Cortex of kidney (tissue), 1 donor: ENCODE measurements around the gene MYOCOS.
"Not testable (repeated sequence)": the region's sequence is repeated elsewhere in the genome, so short reads cannot be mapped to it uniquely, and the experiment has no call there.

ENCODE experiments used
- DNase-seq: peaks from one replicate; lab custom pipeline; 2025; lab: John Stamatoyannopoulos, UW

The MYOCOS gene, protein sequence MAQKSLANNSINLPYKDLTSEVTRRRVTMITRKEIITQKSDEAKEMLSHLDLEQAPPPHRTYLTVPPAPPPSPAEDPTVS

DNA sequence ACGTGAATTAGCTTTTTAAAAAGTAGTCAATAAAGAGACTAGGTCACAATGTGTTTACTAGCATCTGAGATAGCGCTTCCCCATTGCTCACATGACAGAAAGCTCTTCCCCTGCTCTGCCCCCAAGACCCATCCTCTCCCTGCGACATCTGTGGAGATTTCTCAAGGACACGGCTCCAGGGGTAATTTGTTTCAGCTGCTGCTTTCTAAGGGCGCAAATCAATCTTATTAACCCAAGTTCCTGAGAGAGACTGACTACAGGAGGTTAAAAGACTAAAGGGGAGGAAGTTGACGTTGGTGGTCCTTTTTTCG, at the start of gene MYOCOS:
Gene MYOCOS (plus strand): TSS at position 92 of the 311 bp plus-strand sequence. CDS start 1,641 bp downstream, outside the sequence.
- DNase-seq, result no peak

DNA sequence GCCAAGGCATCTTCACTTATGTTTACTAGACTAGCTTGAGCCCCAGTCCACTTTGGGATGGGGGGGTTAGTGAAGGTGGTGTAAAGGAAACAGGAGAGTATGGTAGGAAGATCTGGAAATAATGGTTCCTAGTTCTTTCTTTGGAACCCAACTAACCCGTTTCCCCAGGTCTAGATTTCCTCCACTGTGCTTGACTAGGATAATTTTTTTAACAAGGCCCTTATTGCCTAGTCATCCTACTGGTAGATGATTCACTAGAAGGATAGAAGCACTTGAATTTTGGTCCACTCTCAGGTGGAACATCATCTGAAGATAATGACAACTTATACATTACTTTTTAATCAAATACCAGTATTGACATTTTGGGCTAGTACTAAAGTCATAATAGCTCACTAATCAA, 45.9 kb upstream of the MYOCOS start:
- DNase-seq, result no peak

DNA sequence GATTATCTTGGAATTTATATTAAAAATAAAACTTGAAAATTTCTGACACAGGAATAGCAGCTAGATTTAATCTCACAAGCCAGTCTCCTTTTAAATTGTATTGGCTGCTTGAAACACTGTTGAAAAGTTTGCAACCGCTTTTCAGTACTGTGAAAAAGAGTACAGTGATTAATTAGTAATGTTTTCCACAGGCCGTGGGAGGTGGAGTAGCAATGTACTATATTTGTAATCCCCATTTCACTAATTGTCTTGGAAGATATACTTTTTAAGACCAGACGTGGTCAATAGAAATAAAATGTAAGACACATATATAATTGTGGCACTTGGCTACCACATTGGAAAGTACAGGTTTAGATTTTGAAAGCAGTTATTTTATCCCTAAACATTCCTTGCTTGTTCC, 40.8 kb upstream of the MYOCOS start:
- no peak for DNase-seq

DNA sequence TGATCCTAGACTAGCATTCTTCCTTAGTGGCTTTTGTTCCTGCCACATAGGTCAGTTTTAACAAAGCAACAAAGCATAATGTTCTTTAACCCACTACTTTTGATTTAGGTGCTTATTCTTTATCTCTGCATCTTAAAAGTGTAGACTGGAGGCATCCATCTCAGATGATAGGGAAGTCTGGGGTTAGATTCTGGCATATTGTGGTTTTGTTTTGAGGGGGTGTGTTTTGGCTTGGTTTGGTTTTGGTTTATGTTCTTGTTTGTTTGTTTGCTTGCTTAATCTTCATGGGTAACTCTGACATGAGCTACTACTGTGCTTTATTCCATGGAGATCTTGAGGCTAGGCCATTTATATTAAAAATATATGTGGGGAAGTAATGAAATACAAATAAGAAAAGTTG, 40.3 kb upstream of the MYOCOS start:
- DNase-seq, result no peak

DNA sequence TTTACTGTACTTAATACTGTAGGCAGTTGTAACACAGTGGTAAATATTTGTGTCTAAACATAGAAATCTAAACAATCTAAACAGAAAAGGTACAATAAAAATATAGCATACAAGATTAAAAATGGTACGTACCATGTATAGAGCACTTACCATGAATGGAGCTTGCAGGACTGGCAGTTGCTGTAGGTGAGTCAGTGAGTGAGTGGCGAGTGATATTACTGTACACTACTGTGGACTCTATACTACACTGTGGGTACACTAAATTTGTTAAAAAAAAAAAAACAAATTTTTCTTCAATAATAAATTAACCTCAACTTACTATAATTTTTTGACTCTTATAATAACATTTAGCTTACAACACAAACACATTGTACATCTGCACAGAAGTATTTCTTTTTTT, 39.5 kb upstream of the MYOCOS start:
- no peak for DNase-seq

DNA sequence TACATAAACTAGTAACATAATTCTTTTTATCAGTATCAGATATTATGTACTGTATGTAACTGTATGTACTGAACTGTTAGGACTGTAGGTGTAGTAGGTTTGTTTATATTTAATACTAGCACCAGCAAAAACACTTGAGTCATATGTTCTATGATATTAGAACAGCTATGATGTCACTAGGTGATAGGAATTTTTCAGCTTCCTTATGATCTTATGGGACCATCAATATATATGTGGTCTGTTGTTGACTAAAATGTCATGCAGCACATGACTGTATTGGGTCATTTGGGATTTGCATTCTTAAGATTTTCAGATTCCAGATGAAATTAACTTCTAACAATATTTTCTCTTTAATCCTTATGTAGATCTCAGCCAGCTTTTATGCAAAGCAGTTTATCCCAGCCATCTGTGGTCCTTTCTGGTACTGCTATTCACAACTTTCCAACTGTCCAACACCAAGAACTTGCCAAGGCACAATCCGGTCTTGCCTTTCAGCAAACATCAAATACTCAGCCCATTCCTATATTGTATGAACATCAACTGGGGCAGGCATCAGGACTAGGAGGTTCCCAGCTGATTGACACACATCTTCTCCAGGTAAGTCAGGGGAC, 38.3 kb upstream of the MYOCOS start:
- DNase-seq, result no peak

DNA sequence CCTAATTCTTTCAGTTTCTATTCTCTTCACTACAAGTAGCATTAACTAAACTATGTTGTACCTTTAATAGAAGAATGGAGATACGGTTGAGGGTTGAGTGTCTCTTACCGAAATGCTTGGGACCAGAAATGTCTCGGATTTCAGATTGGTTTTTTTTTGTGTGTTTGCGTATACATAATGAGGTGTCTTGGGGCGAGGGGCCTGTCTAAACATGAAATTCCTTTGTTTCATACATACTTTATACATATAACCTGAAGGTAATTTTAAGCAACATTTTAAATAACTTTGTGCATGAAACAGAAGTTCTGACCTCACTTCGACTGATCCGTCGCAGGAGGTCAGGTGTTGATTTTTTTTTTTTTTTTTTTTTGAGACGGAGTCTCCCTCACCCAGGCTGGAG, 36.3 kb upstream of the MYOCOS start:
- DNase-seq, result no peak

DNA sequence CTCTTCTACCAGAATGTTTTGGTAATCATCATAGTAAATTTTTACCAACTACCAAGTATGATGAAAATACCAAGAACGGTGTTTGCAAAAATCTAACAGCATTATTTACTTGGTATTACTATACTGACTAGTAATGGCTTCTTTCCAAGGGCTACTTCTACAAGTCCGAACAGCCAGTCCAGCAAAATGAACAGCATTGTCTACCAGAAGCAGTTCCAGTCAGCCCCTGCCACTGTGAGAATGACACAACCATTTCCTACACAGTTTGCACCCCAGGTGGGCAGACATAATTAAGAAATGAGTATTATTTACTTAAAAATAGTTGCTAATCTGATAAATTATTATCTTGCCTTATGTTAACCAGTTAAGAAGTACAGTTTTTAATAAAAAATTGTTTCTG, 33.8 kb upstream of the MYOCOS start:
- DNase-seq, result no peak

DNA sequence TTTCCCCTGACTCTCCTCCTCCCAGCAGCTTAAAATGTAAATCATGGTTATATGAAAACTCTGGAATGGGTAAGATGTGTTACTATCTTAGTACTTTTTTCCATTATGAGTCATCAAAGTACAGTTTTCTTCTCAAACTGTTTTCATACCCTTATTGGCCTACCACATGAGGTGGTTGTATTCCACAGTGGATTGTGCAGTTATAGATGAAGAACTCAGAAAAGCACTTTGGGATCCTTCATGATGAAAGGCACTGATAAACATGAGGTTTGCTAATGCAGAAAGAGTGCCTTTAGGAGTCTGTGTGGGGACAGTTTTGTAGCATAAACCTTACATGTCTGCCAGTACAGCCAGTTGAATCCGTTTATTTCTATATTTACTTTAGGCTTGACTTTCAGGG, 32.0 kb upstream of the MYOCOS start:
- DNase-seq, result no peak

DNA sequence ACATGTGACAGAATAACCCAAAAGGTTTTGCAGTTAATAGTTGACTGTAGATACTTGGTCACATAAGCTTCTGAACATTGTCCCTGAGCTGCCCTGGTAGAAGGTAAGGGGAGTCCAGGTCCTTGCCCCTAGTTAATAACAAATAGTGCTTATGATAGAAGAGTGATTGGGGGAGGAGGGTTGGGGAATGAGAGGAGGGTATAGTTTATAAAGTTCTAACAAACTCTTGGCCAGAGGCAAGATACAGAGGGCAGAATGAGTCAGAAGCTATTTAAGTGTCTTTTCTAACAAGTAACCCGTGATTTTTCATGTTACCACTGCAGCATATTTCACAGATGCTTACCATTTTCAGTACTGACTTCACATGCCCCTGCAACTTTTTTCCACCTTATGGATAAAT, 26.7 kb upstream of the MYOCOS start:
- no peak for DNase-seq

DNA sequence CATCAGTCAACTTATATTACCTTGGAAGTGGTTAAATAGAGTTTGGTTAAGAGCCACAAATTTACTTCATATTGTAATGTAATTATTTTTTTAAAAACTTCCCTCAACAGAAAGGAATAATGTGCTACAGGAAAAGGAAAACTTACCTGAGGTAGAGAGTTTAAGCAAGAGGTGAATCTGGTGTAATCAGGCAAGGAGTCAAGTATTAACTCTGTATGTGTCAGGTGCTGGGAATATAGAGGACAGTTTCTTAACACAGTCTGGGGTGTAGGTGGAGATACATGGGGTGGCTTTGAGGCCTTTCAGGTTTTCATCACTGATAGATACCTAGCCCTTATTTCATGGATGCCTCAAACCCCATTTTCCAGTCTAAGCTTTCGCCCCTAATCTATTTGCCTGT, 25.9 kb upstream of the MYOCOS start:
- no peak for DNase-seq

DNA sequence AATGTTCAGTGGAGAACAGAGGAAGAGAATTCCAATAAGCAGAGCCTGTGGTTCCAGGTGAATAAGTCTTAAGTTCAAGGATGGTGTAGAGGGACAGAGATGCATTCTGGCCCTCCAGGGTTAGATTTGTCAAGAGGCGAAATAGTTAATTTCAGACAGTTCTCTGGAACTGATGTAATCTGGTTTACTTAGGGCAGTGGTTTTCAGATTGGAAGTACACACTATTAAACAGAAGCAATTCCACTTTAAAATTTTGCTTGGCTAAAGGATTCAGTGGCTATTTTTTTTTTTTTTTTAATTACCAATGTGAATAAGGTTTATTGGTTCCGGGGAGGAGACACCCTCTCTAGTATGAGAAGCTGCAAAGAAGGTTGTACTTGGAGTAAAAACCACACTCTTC, 25.3 kb upstream of the MYOCOS start:
- no peak for DNase-seq

DNA sequence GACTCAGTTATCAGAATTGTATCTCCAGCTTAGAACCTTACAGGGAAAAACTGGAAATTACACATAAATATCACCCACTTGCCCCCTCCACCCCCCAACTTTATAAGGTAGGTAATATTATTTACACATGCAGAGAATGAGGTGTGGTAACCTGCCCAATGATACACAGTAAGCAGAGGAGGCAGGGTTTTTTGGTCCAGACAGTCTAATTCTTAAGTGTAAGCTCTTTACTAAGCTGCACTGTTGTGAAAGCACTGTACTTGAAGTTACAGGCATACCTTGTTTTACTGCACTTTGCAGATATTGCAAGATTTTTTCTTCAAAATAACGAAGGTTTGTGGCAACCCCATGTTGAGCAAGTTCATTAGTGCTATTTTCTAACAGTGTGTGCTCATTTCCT, 24.8 kb upstream of the MYOCOS start:
- no peak for DNase-seq

DNA sequence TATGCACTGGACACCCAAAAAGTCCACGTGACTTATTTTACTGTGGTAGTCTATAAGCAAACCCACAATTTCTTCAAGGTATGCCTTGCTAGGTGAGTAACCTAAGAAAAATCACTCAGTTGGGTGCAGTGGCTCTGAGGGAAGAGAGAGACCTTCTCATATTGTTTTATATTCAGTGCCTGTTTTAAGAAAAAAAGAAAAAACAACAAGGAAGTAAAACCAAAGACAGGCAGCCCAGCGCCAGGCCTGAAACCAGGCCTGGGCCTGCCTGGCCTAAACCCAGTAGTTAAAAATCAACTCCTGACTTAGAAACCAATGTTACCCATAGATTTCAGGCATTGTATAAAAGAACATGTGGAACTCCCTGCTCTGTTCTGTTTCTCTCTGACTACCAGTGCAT, 21.7 kb upstream of the MYOCOS start:
- DNase-seq, result not testable (repeated sequence)

DNA sequence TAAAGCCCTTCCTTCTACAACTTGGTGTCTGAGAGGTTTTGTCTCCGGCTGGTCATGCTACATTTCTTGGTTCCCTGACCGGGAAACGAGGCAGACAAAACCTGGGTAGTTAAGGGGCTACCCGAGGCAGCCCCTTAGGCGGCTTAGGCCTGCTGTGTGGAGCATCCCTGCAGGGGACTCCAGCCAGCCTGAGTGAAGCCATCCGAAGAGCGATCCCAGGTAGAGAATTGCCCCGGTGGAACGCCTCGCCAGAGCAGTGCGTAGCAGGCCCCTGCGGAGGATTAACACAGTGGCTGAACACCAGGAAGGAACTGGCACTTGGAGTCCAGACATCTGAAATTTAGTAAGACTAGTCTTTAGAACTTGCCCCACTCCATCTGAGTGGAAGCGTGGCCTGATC, 21.2 kb upstream of the MYOCOS start:
- DNase-seq, result no peak

DNA sequence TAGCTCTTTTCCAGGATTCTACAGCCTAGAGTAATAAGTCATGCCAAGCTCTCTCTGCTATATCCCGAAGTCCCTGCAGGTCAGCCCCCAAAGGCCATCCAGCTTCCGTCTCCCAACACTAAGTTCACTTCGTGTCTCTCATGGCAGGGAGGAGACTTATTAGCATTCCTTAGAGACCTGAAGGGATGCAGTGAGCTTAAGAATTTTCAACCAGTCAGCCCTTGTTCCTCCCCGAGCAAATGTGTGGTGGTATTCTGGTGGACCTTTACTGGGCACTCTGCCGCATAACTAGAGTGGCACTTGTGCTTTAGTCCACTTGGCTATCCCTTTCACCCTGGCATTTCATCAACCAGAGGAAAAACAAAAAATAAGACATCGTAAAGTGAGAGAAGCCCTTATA, 19.0 kb upstream of the MYOCOS start:
- not testable (repeated sequence) for DNase-seq

DNA sequence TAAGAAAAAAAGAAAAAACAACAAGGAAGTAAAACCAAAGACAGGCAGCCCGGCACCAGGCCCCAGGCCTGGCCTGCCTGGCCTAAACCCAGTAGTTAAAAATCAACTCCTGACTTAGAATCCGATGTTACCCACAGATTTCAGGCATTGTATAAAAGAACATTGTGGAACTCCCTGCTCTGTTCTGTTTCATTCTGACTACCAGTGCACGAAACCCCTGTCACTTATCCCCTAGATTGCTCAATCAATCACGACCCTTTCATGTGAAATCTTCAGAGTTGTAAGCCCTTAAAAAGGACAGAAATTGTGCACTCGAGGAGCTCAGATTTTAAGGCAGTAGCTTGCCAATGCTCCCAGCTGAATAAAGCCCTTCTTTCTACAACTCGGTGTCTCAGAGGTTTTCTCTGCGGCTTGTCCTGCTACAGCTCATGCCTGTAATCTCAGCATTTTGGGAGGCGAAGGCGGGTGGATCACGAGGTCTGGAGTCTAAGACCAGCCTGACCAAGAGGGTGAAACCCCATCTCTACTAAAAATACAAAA, 15.6 kb upstream of the MYOCOS start:
- no peak for DNase-seq

DNA sequence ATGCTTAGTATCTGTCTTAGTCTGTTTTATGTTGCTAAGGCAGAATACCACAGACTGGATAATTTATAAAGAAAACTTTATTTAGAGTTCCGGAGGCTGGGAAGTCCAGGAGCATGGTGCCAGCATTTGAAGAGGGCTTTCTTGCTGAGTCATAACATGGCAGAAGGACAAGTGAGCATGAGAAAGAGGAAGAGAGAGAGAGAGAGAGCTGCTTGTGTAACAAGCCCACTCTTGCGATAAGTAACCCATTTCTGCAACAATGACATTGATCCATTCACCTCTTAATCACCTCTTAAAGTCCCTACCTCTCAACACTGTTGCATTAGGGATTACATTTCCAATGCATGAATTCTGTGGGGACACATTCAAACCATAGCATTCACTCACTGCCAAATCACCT, 11.7 kb upstream of the MYOCOS start:
- DNase-seq, result no peak

DNA sequence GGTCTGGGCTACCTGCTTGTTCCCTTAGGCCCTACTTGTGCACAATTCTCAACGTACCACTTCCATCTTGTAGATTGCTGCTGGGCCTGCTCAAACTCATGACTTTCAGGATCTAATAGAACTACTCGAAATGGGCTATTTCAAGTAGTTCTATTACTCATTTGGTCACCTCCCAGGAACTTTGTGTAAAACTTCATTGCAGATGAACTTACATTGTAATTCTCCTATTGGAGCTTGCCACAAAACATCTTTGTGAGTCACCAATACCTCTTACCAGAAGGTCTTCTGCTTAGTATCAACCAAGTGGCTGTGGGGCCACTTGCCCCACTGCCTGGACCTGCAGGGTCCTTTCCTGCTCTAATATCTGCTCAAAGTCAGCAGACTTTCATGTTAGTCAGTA, 10.7 kb upstream of the MYOCOS start:
- DNase-seq, result no peak

DNA sequence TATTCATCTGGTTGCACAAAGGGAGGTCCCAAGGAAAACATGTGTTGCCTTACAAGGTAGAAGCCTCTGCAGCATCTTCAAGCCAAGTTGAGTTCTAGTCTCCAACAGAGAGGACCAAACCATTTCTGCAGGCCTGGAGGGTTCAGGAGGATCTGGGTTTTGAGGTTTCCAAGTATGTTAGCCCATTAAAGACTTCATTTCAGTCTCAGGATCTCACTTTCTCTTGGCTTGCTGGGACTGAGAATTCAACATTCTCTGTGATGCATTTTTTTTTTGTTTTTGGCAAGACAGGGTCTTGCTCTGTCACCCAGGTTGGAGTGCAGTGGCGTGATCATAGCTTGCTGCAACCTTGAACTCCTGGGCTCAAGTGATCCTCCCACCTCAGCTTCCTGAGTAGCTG, 8.8 kb upstream of the MYOCOS start:
- DNase-seq, result no peak

DNA sequence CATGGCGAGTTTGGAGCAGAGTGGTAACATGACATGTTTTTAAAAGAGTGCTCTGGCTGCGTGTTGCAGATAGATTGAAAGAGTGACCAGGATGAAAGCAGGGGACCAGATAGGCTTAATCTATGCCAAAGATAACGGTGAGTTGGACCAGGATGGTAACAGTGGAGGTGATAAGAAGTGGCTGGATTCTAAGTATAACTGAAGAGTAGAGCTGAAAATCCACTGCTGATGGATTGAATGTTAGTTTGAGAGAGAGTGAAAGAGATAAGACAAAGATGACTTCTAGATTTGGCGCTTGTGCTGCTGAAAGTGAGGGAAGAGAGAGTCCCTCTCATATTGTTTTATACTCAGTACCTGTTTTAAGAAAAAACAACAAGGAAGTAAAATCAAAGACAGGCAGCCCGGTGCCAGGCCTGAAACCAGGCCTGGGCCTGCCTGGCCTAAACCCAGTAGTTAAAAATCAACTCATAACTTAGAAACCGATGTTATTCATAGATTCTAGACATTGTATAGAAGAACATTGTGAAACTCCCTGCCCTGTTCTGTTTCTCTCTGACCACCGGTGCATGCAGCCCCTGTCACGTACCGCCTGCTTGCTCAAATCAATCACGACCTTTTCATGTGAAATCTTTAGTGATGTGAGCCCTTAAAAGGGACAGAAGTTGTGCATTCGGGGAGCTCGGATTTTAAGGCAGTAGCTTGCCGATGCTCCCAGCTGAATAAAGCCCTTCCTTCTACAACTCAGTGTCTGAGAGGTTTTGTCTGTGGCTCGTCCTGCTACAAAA, 6.7 kb upstream of the MYOCOS start:
- not testable (repeated sequence) for DNase-seq

DNA sequence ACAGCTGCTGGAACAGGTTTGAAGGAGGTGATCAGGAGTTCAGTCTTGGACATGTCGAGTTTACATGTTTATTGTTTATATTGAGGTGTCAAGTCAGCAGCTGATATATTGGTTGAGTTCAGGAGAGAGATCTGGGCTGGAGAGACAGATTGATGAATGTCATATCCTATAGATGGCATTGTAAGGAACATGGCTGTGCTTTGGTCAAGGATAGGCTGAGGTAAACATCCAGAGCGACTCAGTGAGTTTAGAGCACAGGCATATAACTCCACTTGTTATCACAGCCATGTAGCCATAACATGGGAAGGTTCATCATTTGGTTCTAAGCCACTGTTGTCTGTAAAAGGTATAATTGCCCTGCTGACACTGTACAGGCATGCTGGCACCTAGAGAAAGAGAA, 5.5 kb upstream of the MYOCOS start:
- no peak for DNase-seq

DNA sequence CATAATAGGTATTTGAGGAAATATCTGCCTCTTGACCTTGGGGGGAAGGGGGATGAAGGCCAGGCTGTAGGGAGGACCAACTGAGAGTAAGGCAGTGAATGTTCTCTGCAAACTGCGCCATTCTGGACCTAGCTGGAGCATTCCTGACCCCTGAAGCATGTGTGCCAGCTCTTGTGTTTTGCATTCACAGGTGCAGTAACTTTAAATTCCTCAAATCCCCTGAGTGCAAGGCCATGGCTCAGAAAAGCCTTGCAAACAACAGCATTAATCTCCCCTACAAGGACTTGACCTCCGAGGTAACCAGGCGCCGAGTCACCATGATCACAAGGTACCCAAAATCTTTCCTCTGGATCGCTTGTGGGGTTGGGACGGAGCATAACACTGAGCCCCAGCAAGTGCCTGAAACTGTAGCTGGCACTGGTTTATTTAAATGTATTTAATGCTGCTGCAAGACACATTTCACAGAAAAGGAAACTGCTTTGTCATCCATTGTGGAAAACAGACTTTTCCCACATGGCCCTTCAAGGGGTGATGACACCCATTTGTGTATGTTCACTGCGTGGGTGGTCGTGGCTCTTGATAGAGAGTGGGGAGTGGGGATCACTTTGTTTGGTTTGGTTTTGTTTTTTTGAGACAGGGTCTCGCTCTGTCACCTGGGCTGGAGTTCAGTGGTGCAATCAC, 1.7 kb downstream of the MYOCOS start:
- no peak for DNase-seq
